Choroid plexus epithelial cell (primary cell): ENCODE measurements around the gene HTT.
"Not testable (repeated sequence)": the region's sequence is repeated elsewhere in the genome, so short reads cannot be mapped to it uniquely, and the experiment has no call there.

ENCODE experiments used
- DNase-seq: peaks from one replicate; pipeline ENCODE4 v3.0.0-alpha.2; 2010; ENCODE audit warnings: low read depth
- H3K4me3 ChIP-seq: 2 replicates; pipeline ENCODE4 v1.5.1; 2011; ENCODE audit warnings: low read depth, mild to moderate bottlenecking, control low read depth, low read length, moderate library complexity
- CTCF ChIP-seq: conservative IDR thresholded peaks from 2 replicates; pipeline ENCODE4 v1.5.1; 2011; ENCODE audit warnings: low read depth, mild to moderate bottlenecking, control low read depth, inconsistent platforms, low read length, moderate library complexity

HTT gene

DNA sequence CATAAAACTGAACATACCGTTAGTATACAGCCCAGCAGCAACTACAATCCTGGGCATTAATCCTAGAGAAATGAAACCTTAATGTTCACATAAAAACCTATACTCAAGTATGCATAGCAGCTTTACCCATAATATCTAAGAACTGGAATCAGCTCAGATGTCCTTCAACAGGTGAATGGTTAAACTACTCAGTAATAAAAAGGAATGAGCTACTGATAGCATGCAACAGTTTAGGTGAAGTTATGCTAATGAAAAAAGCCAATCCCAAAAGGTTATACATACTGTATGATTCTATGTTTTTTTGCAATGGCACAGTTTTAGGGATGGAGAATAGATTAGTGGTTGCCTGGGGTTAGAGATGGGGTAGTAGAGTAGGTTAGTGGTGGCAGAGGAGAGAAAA is 9.3 kb downstream of the HTT start:
- TF ChIP-seq CTCF = no peak
- no peak overlapping the region for H3K4me3 ChIP-seq
- no peak for DNase-seq

GRCh38 chr4:3085948-3086670 is 11.6 kb downstream of the HTT start:
- H3K4me3 ChIP-seq = no peak overlapping the region
- DNase-seq = no peak
- no peak for TF ChIP-seq CTCF

- H3K4me3 ChIP-seq = no peak overlapping the region
- no peak for TF ChIP-seq CTCF
- no peak for DNase-seq
Observed at GRCh38 chr4:3087115-3087797, 12.8 kb downstream of the HTT start.

GRCh38 chr4:3091464-3091863 is 17.0 kb downstream of the HTT start:
- no peak overlapping the region for H3K4me3 ChIP-seq
- TF ChIP-seq CTCF = no peak

DNA sequence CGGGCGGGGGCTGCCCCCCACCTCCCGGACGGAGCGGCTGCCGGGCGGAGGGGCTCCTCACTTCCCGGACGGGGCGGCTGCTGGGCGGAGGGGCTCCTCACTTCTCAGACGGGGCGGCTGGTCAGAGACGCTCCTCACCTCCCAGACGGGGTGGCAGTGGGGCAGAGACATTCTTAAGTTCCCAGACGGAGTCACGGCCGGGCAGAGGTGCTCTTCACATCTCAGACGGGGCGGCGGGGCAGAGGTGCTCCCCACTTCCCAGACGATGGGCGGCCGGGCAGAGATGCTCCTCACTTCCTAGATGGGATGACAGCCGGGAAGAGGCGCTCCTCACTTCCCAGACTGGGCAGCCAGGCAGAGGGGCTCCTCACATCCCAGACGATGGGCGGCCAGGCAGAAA is 20.2 kb downstream of the HTT start:
- DNase-seq, H3K4me3 ChIP-seq: not testable (repeated sequence)

More at GRCh38 chr4:3091464-3091863, 17.0 kb downstream of the HTT start:
- DNase-seq = no peak

GRCh38 chr4:3096202-3096601 is 21.7 kb downstream of the HTT start:
- DNase-seq = no peak
- TF ChIP-seq CTCF = no peak
- no peak overlapping the region for H3K4me3 ChIP-seq

GRCh38 chr4:3098346-3098745 is 23.9 kb downstream of the HTT start:
- no peak for DNase-seq
- no peak overlapping the region for H3K4me3 ChIP-seq
- no peak for TF ChIP-seq CTCF
